Measurements from ENCODE around the gene GRM7.

- TF ChIP-seq CTCF (IDR thresholded peaks at IDR 0.05) (no peak), EZH2 (IDR thresholded peaks at IDR 0.05; ENCODE audit: borderline replicate concordance, insufficient read depth, low read depth, low read length, poor library complexity, severe bottlenecking) (no peak)
Observed at GRCh38 chr3:7790141-7790540, 929.2 kb downstream of the GRM7 start.
